Measurements from ENCODE around the gene TRIP12.

DNA sequence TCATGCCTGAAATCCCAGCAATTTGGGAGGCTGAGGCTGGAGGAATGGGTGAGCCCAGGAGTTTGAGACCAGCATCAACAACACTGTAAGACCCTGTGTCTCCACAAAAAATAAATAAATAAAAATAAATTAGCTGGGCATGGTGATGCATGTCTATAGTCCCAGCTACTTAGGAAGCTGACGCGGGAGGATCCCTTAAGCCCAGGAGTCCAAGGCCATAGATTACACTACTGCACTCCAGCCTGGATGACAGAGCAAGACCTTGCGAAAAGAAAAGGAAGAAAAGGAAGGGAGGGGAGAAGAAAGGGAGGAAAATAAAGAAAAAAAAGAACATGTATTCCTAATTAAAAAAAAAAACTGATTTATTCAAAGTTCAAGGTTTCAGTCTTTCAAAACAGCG lies 78.2 kb downstream of the TRIP12 start:
- no peak for TF ChIP-seq EZH2 (conservative IDR thresholded peaks at IDR 0.05; ENCODE audit: low read depth, low read length)
- TF ChIP-seq, protein P1, sequence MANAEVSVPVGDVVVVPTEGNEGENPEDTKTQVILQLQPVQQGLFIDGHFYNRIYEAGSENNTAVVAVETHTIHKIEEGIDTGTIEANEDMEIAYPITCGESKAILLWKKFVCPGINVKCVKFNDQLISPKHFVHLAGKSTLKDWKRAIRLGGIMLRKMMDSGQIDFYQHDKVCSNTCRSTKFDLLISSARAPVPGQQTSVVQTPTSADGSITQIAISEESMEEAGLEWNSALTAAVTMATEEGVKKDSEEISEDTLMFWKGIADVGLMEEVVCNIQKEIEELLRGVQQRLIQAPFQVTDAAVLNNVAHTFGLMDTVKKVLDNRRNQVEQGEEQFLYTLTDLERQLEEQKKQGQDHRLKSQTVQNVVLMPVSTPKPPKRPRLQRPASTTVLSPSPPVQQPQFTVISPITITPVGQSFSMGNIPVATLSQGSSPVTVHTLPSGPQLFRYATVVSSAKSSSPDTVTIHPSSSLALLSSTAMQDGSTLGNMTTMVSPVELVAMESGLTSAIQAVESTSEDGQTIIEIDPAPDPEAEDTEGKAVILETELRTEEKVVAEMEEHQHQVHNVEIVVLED (CRISPR knock-in tag; IDR thresholded peaks at IDR 0.05; ENCODE audit: borderline replicate concordance): no peak
- TF ChIP-seq, protein P2, sequence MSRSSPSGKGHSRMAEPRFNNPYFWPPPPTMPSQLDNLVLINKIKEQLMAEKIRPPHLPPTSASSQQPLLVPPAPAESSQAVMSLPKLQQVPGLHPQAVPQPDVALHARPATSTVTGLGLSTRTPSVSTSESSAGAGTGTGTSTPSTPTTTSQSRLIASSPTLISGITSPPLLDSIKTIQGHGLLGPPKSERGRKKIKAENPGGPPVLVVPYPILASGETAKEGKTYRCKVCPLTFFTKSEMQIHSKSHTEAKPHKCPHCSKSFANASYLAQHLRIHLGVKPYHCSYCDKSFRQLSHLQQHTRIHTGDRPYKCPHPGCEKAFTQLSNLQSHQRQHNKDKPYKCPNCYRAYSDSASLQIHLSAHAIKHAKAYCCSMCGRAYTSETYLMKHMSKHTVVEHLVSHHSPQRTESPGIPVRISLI (CRISPR knock-in tag; IDR thresholded peaks at IDR 0.05; ENCODE audit: borderline replicate concordance): no peak
